ENCODE data around the gene SYNGAP1. TPM values are rescaled to one million over a fixed set of nuclear protein-coding genes. Genes with fewer than 3 reads are reported as not detected.
A peak's percentile ranks its signal among the peaks of the same experiment; 100 is the strongest.

Gene SYNGAP1
- total RNA-seq, 1 donor from 2014 or later, result 1.6 TPM

DNA sequence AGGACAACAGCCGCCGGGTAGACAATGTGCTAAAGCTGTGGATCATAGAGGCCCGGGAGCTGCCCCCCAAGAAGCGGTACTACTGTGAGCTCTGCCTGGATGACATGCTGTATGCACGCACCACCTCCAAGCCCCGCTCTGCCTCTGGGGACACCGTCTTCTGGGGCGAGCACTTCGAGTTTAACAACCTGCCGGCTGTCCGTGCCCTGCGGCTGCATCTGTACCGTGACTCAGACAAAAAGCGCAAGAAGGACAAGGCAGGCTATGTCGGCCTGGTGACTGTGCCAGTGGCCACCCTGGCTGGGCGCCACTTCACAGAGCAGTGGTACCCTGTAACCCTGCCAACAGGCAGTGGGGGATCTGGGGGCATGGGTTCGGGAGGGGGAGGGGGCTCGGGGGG lies 17.8 kb downstream of the SYNGAP1 start:
- no peak for DNase-seq (ENCODE audit: low read depth in 2 of 2)

GRCh38 chr6:33438978-33439594 lies 19.2 kb downstream of the SYNGAP1 start:
- no peak for DNase-seq (ENCODE audit: low read depth in 2 of 2)

GRCh38 chr6:33439956-33440648 lies 20.2 kb downstream of the SYNGAP1 start:
- no peak for DNase-seq (ENCODE audit: low read depth in 2 of 2)

- DNase-seq (ENCODE audit: low read depth in 2 of 2), result no peak
These were observed 20.9 kb downstream of the SYNGAP1 start for GRCh38 chr6:33440649-33441309.

- DNase-seq (ENCODE audit: low read depth in 2 of 2), result no peak
These were observed 21.6 kb downstream of the SYNGAP1 start for GRCh38 chr6:33441457-33441856.

DNA sequence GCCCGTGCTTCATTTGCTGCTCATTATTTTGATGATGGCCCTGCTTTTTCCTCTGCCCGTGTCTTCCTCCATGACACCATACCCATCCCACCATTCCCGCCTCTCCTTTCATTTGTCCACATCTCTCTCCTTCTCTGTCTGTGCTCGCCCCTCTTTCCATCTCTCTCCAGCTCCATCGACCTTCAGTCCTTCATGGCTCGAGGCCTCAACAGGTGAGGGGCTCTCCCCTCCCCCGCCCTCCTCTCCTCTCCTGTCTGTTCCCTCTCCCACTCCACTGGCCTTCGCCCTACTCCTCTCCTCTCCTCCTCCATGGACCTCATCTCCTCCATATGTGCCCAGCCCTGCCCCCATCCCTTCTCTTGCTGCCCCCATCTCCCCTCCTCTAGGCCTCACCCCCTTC lies 22.4 kb downstream of the SYNGAP1 start:
- no peak for DNase-seq (ENCODE audit: low read depth in 2 of 2)

DNA sequence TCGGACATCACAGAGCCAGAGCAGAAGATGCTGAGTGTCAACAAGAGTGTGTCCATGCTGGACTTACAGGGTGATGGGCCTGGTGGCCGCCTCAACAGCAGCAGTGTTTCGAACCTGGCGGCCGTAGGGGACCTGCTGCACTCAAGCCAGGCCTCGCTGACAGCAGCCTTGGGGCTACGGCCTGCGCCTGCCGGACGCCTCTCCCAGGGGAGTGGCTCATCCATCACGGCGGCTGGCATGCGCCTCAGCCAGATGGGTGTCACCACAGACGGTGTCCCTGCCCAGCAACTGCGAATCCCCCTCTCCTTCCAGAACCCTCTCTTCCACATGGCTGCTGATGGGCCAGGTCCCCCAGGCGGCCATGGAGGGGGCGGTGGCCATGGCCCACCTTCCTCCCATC lies 23.2 kb downstream of the SYNGAP1 start:
- DNase-seq (ENCODE audit: low read depth in 2 of 2), result no peak

DNA sequence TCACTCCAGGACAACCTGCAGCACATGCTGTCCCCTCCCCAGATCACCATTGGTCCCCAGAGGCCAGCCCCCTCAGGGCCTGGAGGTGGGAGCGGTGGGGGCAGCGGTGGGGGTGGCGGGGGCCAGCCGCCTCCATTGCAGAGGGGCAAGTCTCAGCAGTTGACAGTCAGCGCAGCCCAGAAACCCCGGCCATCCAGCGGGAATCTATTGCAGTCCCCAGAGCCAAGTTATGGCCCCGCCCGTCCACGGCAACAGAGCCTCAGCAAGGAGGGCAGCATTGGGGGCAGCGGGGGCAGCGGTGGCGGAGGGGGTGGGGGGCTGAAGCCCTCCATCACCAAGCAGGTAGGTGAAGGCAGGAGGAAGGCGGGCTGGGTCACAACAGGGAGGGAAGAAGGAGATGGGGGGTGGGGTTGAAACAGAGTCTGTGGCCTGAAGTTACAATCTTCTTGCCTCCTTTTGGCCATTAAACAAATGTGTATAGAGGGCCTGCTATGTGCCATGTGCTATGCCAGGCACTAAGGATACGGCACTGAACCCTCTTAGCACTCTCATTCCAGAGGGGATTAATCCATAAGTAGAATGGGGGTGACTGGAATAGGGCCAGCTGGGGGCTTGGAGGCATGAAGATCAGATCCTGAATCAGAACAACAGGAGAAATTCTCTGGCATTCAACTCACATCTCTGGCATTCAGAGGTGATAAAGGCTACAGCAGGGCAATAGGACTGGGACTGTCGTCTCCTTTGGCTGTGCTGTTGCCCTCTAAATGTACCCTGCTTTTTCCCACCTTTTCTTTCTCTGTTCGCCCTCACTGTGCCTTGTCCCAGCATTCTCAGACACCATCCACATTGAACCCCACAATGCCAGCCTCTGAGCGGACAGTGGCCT lies 24.0 kb downstream of the SYNGAP1 start:
- no peak for DNase-seq (ENCODE audit: low read depth in 2 of 2)

GRCh38 chr6:33445119-33445603 lies 25.3 kb downstream of the SYNGAP1 start:
- DNase-seq (ENCODE audit: low read depth in 2 of 2), result no peak

DNA sequence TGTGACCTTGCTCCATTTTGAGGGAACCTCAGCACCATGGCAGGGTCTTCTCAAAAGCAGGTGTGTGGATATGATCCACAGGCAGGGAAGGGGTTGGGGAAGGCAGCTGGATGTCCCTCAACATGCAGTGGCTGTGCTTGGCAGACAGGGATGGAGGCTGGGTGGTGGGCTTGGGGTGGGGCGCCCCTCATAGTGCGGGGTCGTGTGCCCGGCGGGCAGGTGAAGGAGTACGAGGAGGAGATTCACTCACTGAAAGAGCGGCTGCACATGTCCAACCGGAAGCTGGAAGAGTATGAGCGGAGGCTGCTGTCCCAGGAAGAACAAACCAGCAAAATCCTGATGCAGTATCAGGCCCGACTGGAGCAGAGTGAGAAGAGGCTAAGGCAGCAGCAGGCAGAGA lies 26.5 kb downstream of the SYNGAP1 start:
- no peak for DNase-seq (ENCODE audit: low read depth in 2 of 2)

DNA sequence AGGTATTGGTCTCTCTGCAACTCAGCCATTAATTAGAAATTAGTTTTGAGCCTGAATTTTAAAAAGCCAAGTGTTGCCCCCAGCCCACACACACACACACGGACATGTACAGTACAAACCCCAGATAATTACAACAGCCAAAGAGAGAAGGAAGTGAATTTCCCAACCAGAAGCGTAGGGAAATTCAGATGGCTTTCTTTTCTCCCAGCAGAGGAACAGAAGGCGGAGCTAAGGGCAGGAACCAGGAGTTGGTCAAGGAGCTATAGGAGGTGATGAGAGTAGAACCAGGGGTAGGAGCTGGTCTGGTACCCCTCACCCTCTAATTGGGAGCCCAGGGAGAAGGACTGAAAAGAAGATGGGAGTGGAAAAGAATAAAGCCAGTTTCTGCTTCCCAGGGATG lies 30.6 kb downstream of the SYNGAP1 start:
- no peak for DNase-seq (ENCODE audit: low read depth in 2 of 2)

DNA sequence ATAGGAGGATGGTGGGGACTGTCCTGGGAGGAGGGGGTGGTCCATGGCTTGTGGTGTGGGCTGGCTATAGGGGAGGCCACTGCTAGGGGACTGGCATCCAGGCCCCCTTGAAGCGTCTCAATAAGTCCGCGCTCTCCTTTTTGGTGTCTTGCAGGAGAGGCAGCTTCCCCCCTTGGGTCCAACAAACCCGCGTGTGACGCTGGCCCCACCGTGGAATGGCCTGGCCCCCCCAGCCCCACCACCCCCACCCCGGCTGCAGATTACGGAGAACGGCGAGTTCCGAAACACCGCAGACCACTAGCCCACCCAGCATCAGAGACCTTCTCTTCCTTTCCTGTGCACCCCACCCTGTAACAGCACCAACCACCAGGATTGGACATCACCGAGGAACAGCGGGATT lies 31.7 kb downstream of the SYNGAP1 start:
- DNase-seq (ENCODE audit: low read depth in 2 of 2), result no peak

GRCh38 chr6:33452496-33452895 lies 32.6 kb downstream of the SYNGAP1 start:
- DNase-seq (ENCODE audit: low read depth in 2 of 2), result no peak

GRCh38 chr6:33453393-33454008 lies 33.6 kb downstream of the SYNGAP1 start:
- no peak for DNase-seq (ENCODE audit: low read depth in 2 of 2)

DNA sequence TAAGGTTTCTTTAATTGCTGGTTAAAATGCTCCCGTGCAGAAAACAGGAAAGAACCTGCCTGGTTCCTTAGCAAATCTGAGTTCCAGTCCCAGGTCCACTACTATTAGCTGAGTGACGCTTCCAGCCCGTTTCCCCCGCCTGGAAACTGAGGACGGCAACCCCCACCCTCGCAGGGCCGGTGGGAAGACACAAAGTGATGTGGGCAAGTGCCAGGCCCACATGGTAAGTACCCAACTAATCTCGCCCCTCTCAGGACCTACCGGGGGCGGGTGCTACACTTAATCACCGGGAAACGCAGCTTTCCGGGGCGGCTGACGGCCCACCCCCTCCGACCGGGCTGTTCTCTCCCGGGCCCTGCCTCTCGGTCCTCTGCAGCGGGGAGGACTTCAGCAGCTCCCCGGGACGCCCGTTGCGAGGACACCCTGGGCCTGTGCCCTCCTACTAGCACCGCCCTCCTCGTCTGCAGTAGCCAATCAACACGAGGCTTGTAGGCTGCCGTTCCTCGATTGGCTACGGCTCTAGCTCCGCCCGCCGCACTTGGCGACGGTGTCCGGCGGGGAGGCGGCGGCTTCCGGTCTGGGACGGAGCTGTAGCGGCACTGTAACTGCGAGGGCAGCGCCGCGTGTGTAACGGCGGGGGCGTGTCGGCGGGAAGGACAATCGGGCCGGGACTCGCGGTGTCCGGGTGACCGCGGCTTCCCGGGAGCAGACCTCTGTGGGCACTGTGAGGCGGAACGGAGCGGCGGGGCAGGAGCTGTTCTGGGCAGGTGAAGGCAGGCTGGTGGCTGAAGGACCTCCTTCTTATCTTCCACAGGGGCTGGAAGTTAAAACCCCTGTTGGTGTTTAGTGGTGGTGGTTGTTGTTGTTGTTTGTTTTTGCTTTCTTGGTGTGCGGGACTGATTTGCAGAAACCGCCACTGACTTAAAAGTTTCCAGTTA lies 34.4 kb downstream of the SYNGAP1 start, which contains the start of gene ZBTB9:
Gene ZBTB9, plus strand, starts transcription at position 568 of the 938 bp plus-strand sequence. CDS start 525 bp downstream, outside the sequence.
- peak; percentile 96 for DNase-seq (ENCODE audit: low read depth in 2 of 2)

- no peak for DNase-seq (ENCODE audit: low read depth in 2 of 2)
These were observed 35.2 kb downstream of the SYNGAP1 start for GRCh38 chr6:33455051-33455450.

GRCh38 chr6:33456156-33456555 lies 36.3 kb downstream of the SYNGAP1 start:
- no peak for DNase-seq (ENCODE audit: low read depth in 2 of 2)

GRCh38 chr6:33458676-33459075 lies 38.8 kb downstream of the SYNGAP1 start:
- DNase-seq (ENCODE audit: low read depth in 2 of 2), result no peak

- no peak for DNase-seq (ENCODE audit: low read depth in 2 of 2)
These were observed 39.4 kb downstream of the SYNGAP1 start for GRCh38 chr6:33459226-33459625.
